Mesothelial cell of epicardium (in vitro differentiated cells): ENCODE data around the gene GLRX2. TPM values are rescaled to one million over a fixed set of nuclear protein-coding genes. Genes with fewer than 3 reads are reported as not detected.
A peak's percentile ranks its signal among the peaks of the same experiment; 100 is the strongest.
"Not testable (repeated sequence)": the region's sequence is repeated elsewhere in the genome, so short reads cannot be mapped to it uniquely, and the experiment has no call there.

Experiments
- DNase-seq, 2 experiments: peaks; one replicate each; pipeline ENCODE4 v3.0.0; 2021; ENCODE audit warnings: low spot score in 2 of 2; ENCODE audit not compliant: unreplicated experiment in 2 of 2
- H3K27ac Mint-ChIP-seq: 2 replicates; pipeline ENCODE4 v1.8.0; 2021; ENCODE audit warnings: mixed read lengths
- H3K27me3 Mint-ChIP-seq: 2 replicates; pipeline ENCODE4 v1.8.0; 2021; ENCODE audit warnings: low read depth, mixed read lengths
- H3K36me3 Mint-ChIP-seq: 2 replicates; pipeline ENCODE4 v1.8.0; 2021; ENCODE audit warnings: mixed read lengths
- H3K4me1 Mint-ChIP-seq: 2 replicates; pipeline ENCODE4 v1.8.0; 2021; ENCODE audit warnings: mixed read lengths
- H3K4me3 Mint-ChIP-seq: 2 replicates; pipeline ENCODE4 v1.8.0; 2021; ENCODE audit warnings: mild to moderate bottlenecking, moderate library complexity, mixed read lengths
- H3K9me3 Mint-ChIP-seq: 2 replicates; pipeline ENCODE4 v1.8.0; 2021; ENCODE audit warnings: mixed read lengths
- total RNA-seq: library from RNA; stranded (reverse); gene quantifications from 3 replicates; pipeline ENCODE4 v1.2.1, GENCODE V29; 2021
- TF ChIP-seq, protein P1 (sequence below): fragments of 200-600 bp; sonication (generic); IDR thresholded peaks from one replicate; pipeline ENCODE4 v1.5.0; 2021; ENCODE audit warnings: antibody characterized with exemption; ENCODE audit not compliant: unreplicated experiment

GLRX2 gene
- total RNA-seq, 1 donor from 2014 or later: 10.4 TPM

DNA sequence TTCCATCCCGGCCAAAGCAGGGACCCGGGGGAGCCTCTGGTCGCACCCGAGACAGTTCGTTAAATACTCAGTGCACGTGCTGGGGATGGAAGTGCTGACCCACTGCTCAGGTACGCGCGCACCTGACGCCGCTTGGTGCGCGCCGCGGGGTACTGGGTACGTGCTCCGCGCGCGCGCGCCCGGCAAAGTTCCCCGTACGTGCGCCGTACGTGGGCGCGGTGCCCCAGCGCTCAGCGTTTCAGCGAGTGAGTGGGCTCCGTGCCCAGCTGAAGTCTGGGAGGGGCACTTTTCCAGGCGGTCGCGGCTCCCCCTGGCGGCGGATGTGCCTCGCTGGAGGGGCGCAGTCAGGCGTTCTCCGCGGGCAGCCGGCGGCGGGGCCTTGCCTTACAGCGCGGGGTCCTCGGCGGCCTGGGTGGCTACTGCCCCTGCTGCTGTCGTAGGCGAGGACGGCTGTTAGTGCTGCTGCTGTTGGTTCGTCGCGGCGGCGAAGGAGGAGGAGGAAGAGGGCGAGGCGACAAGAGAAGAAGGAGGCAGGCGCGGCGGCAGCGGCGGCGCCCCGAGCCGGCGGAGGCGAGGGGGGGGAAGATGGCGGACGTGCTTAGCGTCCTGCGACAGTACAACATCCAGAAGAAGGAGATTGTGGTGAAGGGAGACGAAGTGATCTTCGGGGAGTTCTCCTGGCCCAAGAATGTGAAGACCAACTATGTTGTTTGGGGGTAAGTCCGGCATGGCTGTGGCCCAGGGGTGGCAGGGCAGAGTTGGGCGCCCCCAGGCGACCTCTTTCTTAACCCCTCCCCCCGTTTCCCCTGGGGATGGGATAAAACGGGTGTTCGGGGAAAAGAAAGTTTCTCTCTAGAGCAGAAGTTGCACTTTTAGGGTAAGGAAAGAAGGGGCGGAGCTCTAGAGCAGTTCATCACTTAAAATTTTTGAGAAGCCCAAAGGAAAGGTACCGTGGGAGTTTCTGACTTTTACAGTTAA lies 16.7 kb upstream of the GLRX2 start, which contains the start of gene CDC73:
TSS of gene CDC73 (plus strand) at position 416 of the 978 bp plus-strand sequence. CDS start at position 586, 170 bp downstream.
- TF ChIP-seq, protein P1, sequence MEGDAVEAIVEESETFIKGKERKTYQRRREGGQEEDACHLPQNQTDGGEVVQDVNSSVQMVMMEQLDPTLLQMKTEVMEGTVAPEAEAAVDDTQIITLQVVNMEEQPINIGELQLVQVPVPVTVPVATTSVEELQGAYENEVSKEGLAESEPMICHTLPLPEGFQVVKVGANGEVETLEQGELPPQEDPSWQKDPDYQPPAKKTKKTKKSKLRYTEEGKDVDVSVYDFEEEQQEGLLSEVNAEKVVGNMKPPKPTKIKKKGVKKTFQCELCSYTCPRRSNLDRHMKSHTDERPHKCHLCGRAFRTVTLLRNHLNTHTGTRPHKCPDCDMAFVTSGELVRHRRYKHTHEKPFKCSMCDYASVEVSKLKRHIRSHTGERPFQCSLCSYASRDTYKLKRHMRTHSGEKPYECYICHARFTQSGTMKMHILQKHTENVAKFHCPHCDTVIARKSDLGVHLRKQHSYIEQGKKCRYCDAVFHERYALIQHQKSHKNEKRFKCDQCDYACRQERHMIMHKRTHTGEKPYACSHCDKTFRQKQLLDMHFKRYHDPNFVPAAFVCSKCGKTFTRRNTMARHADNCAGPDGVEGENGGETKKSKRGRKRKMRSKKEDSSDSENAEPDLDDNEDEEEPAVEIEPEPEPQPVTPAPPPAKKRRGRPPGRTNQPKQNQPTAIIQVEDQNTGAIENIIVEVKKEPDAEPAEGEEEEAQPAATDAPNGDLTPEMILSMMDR: peak; percentile 97
- Mint-ChIP-seq H3K36me3 (peaks cover 7% of the 10 kb centered on the region), H3K4me3 (peak within 1 kb of the TSS; percentile 94), H3K27me3 (no peaks in the 10 kb centered on the region), H3K4me1 (peaks cover 22% of the 10 kb centered on the region), H3K9me3 (no peaks in the 10 kb centered on the region), H3K27ac (peak within 1 kb of the TSS; percentile 99)
- DNase-seq: peak; percentile 93 to 99

DNA sequence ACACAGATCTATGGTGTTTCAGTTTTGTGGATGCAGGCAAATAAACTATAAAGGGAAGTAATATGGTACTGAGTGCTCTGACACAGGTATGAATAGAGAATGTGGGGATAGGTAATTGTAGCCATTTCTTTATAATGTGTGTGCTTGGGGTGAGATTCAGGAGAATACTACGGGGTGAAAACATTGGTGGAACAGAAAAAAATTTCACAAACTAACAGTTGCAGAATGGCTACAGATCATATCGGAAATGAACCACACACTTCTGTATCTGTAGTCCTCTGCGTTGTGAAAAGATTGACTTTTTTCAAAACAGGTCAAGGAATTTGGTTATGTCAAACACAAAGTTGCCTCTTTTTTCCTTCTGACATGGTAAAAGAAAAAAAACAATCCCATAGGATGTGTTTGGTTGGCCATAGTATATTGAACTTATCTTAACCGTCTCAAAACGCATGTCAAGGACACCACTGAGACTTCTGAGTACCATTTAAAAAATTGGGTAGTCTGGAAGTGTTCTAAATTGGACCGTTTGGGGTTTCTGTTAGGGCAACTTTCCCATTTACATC lies 15.5 kb upstream of the GLRX2 start:
- TF ChIP-seq, protein P1: no peak
- Mint-ChIP-seq H3K27ac (peak overlapping the region; percentile 23), H3K27me3 (no peaks in the 10 kb centered on the region), H3K9me3 (no peaks in the 10 kb centered on the region), H3K4me3 (peak overlapping the region; percentile 94), H3K36me3 (peaks cover 3% of the 10 kb centered on the region), H3K4me1 (peaks cover 24% of the 10 kb centered on the region)
- DNase-seq: no peak

DNA sequence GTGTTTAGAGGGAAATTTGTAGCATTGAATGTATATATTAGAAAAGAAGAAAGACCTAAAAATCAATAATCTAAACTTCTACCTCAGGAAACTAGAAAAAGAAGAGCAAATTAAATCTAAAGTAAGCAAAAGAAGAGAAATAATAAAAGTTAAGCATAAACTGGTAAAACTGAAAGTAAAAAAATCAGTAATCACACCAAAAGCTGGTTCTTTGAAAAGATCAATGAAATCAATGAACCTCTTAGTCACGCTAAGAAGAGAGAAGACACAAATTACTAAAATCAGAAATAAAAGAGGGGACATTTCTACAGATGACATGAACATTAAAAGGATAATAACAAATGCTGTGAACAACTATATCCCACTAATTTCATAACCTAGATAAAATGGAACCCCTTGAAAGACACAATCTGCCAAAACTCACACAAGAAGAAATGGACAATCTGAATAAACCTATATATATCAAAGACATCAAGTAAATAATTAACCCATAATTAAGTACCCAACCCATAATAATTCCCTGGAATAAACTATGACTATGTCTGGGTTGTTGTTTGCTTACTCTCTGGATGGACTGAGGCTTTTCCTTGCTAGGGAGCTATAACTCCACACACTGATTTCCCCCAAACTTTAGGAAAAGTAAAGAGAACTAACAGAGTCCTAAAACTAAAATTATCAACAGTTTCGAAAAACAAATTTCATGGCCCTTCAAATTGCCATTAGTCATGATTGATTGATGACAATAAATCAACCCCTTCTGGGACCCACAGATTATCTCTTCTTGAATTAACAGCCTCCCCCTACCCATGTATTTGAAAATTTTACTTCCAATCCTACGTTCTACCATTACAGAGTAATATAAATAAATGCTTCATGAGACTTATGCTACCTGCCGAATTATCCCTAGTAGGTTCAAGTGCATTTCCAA lies 13.9 kb upstream of the GLRX2 start:
- Mint-ChIP-seq H3K4me3 (no peak overlapping the region), H3K9me3 (no peaks in the 10 kb centered on the region), H3K27ac (no peak overlapping the region), H3K27me3 (no peaks in the 10 kb centered on the region), H3K4me1 (peaks cover 15% of the 10 kb centered on the region), H3K36me3 (no peaks in the 10 kb centered on the region)
- TF ChIP-seq, protein P1: no peak
- DNase-seq: no peak

DNA sequence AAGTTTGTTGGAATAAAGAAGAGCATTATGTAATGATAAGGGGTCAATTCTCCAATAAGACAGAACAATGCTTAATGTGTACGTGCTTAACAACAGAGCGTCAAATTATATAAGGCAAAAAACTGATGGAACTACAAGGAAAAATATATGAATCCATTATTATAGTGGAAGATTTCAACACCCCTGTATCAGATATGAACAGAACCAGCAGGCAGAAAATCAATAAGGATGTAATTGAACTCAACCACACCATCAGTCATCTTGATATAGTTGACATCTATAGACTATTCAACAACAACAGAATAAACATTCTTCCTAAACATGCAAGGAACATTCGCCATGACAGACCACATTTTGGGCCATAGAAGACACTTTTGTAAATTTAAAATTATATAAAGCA lies 13.0 kb upstream of the GLRX2 start:
- DNase-seq: no peak
- no peaks in the 10 kb centered on the region for H3K36me3 Mint-ChIP-seq
- H3K27me3 Mint-ChIP-seq: no peaks in the 10 kb centered on the region
- TF ChIP-seq, protein P1: no peak
- no peaks in the 10 kb centered on the region for H3K9me3 Mint-ChIP-seq
- no peak overlapping the region for H3K27ac Mint-ChIP-seq
- peaks cover 7% of the 10 kb centered on the region for H3K4me1 Mint-ChIP-seq
- no peak overlapping the region for H3K4me3 Mint-ChIP-seq

DNA sequence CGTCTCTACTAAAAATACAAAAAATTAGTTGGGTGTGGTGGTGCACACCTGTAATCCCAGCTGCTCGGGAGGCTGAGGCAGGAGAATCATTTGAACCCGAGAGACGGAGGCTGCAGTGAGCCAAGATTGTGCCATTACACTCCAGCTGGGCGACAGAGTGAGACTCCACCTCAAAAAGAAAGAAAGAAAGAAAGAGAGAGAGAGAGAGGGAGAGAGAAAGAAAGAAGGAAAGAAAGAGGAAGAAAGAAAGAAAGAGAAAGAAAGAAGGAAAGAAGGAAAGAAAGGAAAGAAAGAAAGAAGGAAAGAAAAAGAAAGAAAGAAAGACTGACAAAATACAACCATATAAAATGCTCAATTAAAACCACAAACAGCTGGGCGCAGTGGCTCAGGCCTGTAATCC lies 12.0 kb upstream of the GLRX2 start:
- not testable (repeated sequence) for DNase-seq, H3K27me3 Mint-ChIP-seq, H3K4me3 Mint-ChIP-seq, H3K36me3 Mint-ChIP-seq, H3K4me1 Mint-ChIP-seq, H3K27ac Mint-ChIP-seq, H3K9me3 Mint-ChIP-seq
